ENCODE data around the gene CIDEA.
"Not testable (repeated sequence)": the region's sequence is repeated elsewhere in the genome, so short reads cannot be mapped to it uniquely, and the experiment has no call there.

Gene CIDEA

DNA sequence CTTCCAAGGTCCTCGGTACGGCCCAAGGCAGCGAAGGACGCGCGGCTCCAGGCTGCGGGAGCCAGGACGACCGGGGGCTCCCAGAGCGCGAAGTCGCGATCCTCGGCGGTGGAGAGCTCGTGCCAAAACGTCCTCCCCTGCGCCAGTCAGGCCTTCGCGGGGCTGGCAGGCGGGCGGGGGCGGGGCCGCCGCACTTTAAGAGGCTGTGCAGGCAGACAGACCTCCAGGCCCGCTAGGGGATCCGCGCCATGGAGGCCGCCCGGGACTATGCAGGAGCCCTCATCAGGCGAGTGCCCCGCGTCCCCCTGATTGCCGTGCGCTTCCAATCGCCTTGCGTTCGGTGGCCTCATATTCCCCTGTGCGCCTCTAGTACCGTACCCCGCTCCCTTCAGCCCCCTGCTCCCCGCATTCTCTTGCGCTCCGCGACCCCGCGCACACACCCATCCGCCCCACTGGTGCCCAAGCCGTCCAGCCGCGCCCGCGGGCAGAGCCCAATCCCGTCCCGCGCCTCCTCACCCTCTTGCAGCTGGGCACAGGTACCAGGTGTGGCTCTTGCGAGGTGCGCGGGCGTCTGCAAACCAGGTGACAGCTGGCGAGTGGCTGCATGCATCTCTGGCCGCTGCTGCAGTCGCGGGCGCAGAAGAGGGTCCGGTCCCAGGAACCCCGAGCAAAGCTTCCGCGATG is at the start of gene CIDEA:
Gene CIDEA (plus strand): TSS at position 226 of the 684 bp plus-strand sequence. CDS start 23 bp downstream, at position 249.
- no peak for DNase-seq

GRCh38 chr18:12208296-12209153 is 45.6 kb upstream of the CIDEA start:
- not testable (repeated sequence) for DNase-seq

- DNase-seq = not testable (repeated sequence)
These were observed 41.9 kb upstream of the CIDEA start for GRCh38 chr18:12212308-12212707.

DNA sequence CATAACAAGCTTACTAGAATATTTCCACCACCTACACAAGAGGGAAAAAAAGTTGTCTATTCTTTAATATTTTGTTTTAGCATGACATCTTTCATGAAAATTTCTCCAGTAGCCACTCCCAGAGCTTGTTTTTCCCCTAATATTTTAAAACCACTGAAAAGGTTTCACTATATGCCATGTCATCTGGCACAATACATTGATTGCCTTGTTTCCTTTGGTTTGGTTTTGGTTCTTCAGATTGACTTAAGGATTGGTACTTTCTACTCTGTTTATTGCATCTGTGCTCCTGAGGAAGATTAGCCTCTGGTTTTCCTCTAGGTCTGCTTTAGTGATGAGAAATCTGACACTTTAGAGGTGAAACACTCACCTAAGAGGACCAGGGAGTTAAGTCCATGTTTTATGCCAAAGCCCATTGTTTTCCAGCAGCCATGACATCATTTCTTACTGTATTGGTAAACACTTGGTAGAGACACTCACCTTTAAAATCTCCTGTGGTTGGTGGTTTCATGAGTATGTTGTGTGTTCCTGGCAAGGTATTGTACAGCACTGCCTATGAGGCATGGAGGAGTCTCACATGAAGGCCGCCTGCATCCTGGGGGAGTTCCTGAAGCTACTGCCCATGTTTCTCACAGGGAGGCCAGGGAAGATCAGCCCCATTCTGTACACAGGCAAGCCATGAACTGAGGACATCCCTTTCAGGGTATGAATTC is 39.7 kb upstream of the CIDEA start:
- DNase-seq = not testable (repeated sequence)

GRCh38 chr18:12216471-12216870 is 37.7 kb upstream of the CIDEA start:
- not testable (repeated sequence) for DNase-seq

DNA sequence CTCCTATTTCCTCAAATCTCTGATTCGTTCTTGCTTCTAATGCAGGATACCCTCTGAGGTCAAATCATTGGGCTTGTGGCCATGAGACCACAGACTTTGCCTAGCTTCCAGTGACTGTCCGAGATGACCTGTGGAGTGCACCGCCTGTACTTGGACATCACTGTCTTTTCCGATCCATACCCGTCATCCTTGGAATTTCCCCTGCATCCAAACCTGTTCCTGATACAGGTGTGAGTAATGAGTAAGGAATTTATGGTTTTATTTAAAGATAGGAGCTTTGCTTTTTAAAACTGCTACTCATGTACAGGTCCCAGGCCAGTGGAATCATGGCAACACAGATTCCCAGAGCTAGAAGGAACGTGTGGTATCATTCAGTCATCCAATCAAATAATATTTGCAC is 35.6 kb upstream of the CIDEA start:
- DNase-seq = not testable (repeated sequence)

- not testable (repeated sequence) for DNase-seq
These were observed 32.1 kb upstream of the CIDEA start for GRCh38 chr18:12222041-12222440.

- not testable (repeated sequence) for DNase-seq
These were observed 30.8 kb upstream of the CIDEA start for GRCh38 chr18:12223326-12223725.

GRCh38 chr18:12226807-12227206 is 27.4 kb upstream of the CIDEA start:
- DNase-seq = not testable (repeated sequence)

DNA sequence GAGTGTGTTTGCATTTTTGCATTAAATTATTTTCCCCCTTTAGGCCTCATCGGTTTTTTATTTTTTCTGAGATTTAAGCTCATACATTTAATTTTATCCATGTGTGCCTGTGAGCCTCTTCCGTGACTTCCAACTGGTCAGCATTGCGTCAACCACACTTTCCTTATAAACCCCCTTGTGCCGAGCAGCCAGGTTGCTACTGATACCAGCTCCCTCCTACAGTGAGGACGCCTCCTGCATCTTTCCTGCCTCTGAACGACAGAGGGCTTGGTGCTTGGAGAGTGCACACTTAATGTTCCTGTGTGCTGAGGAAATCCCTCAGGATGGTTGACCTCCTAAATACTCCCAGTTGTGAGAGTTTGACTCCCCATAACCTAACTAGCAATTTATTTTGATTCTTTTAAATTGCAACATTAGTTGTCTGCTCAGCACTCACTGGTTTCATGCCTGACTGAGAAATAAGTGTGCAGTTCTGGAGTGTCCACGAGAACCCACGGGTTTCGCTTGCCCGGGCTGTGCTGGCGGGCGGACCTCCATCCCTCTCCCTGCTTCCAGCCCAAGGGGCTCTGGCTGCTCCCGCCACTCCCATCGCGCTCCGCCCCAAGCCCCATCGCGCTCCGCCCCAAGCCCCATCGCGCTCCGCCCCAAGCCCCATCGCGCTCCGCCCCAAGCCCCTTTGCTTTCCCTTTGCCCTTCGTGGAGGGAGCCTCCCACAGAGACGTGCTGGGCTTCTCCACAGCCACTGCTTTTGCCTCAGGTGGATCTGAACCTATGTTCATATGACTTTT is 26.6 kb upstream of the CIDEA start:
- DNase-seq = not testable (repeated sequence)

GRCh38 chr18:12228308-12228707 is 25.9 kb upstream of the CIDEA start:
- DNase-seq = not testable (repeated sequence)

DNA sequence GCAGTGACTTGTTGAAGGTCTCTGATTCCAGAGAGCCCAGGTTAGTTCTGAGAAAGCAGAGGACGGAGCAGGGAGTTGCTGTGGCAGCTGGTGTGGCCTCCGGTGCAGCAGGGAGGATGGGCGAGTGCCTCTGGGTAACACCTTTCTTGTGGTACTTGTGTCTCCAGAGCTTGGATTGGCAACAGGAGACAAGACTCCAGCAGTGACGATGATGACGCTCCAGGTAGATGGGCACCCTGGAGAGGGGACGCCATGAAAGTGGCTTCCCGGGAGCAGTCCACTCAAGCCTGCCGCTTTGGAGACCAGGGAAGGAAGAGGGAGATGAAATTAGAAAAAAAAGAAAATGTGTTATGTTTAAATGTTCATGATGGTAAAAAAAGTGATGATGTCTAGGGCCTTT is 23.6 kb upstream of the CIDEA start:
- DNase-seq = not testable (repeated sequence)

DNA sequence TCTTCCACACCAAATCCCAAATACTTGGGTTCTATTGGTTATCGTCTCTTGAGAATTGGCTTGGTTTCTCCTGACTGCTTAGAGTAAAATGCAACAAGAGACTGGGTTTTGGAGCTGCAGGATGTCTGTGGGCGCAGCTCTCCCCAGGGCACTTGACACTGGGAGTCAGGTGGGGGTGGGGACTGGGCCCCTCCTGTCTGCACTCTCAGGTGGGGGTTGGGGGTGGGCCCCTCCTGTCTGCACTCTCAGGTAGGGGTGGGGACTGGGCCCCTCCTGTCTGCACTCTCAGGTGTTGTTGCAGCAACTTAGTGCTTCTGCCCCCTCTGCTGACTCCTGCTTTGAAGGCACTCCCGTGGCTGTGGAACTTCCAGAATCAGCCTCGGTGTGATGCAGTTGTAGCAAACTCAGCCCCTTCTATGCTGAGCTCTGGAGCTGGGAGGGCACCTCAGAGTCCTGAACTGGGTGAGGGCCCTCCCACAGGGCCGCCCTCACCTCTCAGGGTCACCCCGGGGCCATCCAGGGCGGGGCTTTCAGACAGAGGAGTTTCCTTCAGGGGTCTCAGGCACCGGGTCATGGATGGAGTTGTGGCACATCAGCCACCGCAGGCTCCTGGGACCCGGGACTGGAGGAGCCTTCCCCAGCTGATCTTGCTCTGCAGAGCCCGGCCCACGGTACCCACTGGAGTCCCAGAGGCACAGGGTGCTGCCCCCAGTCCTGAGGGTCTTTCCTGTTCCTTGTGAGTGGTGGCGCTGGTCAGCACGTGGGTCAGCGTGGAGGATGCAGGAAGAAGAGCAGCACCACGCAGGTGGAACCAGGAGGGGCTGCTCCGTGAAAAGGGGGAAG is 22.9 kb upstream of the CIDEA start:
- no peak for DNase-seq

- DNase-seq = no peak
These were observed 22.2 kb upstream of the CIDEA start for GRCh38 chr18:12231986-12232385.

- DNase-seq = no peak
These were observed 20.8 kb upstream of the CIDEA start for GRCh38 chr18:12233378-12233777.

- DNase-seq = no peak
These were observed 19.5 kb upstream of the CIDEA start for GRCh38 chr18:12234451-12235190.

GRCh38 chr18:12236141-12236540 is 18.0 kb upstream of the CIDEA start:
- no peak for DNase-seq

GRCh38 chr18:12236934-12237832 is 17.0 kb upstream of the CIDEA start:
- DNase-seq = peak; percentile 47

GRCh38 chr18:12238826-12239225 is 15.3 kb upstream of the CIDEA start:
- DNase-seq = no peak

DNA sequence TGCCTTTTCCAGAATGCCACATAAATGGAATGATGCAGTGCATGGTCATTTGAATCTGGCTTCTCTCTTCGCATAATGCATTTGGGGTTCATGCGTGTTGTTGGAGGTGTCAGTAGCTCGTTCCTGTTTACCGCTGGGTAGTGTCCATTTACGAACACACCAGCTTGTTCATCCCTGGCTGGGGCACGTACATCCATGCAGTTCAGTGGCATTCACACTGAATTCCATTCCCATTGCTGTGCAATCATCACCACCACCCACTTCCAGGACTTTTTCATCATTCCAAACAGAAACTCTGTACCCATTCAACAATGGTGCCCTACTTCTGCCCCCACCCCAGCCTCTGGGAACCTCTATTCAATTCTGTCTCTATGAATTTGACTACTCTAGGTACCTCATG is 14.7 kb upstream of the CIDEA start:
- no peak for DNase-seq
